ENCODE results near the gene CER1. TPM values are rescaled to one million over a fixed set of nuclear protein-coding genes. Genes with fewer than 3 reads are reported as not detected.

Gene CER1
- total and polyA plus RNA-seq, 10 of the 15 experiments (the other 5 are each of a cell fraction or from before 2014, with no cell fraction given), result not detected

GRCh38 chr9:14766299-14766698 lies 43.8 kb upstream of the CER1 start:
- ATAC-seq (no peak), DNase-seq (ENCODE audit: low read depth, low spot score) (no peak), FAIRE-seq (no peak)
- H3K27ac ChIP-seq (ENCODE audit: control insufficient read depth, insufficient read depth), result no peak overlapping the region
- H4K20me1 ChIP-seq (ENCODE audit: control insufficient read depth, insufficient read depth), result no peaks in the 10 kb centered on the region
- ChIA-PET POLR2A (no interaction called here), RAD21 (ENCODE audit: unreplicated experiment) (interaction anchor here (1.4 to 5.0 kb wide), 5 partner anchors 105 to 151 kb away, joined by 4 to 35 read pairs (median 6); no protein-coding TSS in a partner anchor), SMC1A (ENCODE audit: uncharacterized antibody, unreplicated experiment) (interaction anchor here (0.6 to 2.5 kb wide), 20 partner anchors 15 to 327 kb away, joined by 3 to 34 read pairs (median 4); no protein-coding TSS in a partner anchor), CTCF (interaction anchor here (0.7 to 10.2 kb wide), 16 partner anchors 10 to 1338 kb away, joined by 3 to 135 read pairs (median 4); partner anchors contain the start of gene ZDHHC21)
- no peak overlapping the region for H2AFZ ChIP-seq (ENCODE audit: control insufficient read depth, low read depth, low read length)
- no peak overlapping the region for H3K4me3 ChIP-seq
- H3K79me2 ChIP-seq (ENCODE audit: control insufficient read depth, insufficient read depth, low read length), result no peaks in the 10 kb centered on the region
- no peak for TF ChIP-seq RBBP5 (conservative IDR thresholded peaks at IDR 0.05)
- no peak for TF ChIP-seq EED (IDR thresholded peaks at IDR 0.05; ENCODE audit: low read depth)
- no peak for TF ChIP-seq HDGF (IDR thresholded peaks at IDR 0.05)
- no peak for TF ChIP-seq MYB (IDR thresholded peaks at IDR 0.05; ENCODE audit: borderline replicate concordance, low read depth, low read length)
- TF ChIP-seq HSF1 (IDR thresholded peaks at IDR 0.05; ENCODE audit: low read depth, low read length), result no peak
- no peak for TF ChIP-seq ZNF24 (IDR thresholded peaks at IDR 0.05)
- no TSS peak for BruUV-seq (replicated peaks)
- H3K36me3 ChIP-seq (ENCODE audit: control insufficient read depth in 2 of 2, insufficient read depth in 2 of 2, low read length in 1 of 2), result no peaks in the 10 kb centered on the region
- no peak overlapping the region for H3K4me2 ChIP-seq (ENCODE audit: control insufficient read depth, insufficient read depth)
- in situ Hi-C loops (cut with MboI) (no loop called here), intact Hi-C loops (cut with micrococcal nuclease; ENCODE audit: unreplicated experiment) (no loop called here)
- no peaks in the 10 kb centered on the region for H3K4me1 ChIP-seq (ENCODE audit: control insufficient read depth, insufficient read depth, low read length)
- no peaks in the 10 kb centered on the region for H3K27me3 ChIP-seq (replicated peaks in 1 of 2; ENCODE audit: control insufficient read depth in 2 of 2, insufficient read depth in 2 of 2, low read length in 1 of 2)
- H3K9ac ChIP-seq (ENCODE audit: control insufficient read depth, insufficient read depth, low read length), result no peak overlapping the region
- 49% methylated on average over 6 of the region's 6 CpGs for WGBS (ENCODE audit: insufficient coverage, insufficient replicate concordance, low lambda C conversion rate, missing lambda C conversion rate)
- H3K9me3 ChIP-seq (replicated peaks; ENCODE audit: control insufficient read depth, insufficient read depth, low read length), result no peaks in the 10 kb centered on the region

GRCh38 chr9:14761584-14761983 lies 39.1 kb upstream of the CER1 start:
- H3K4me1 ChIP-seq (ENCODE audit: control insufficient read depth, insufficient read depth, low read length), result no peaks in the 10 kb centered on the region
- TF ChIP-seq POLR2AphosphoS2 (IDR thresholded peaks at IDR 0.05; ENCODE audit: low read depth, low read length), result no peak
- no peak for TF ChIP-seq RB1 (IDR thresholded peaks at IDR 0.05; ENCODE audit: borderline replicate concordance)
- no peak for TF ChIP-seq STAT3 (IDR thresholded peaks at IDR 0.05; ENCODE audit: low read depth, low read length)
- TF ChIP-seq RAD51 (IDR thresholded peaks at IDR 0.05), result no peak
- in situ Hi-C loops (cut with MboI), result loop anchor here (5.0 kb wide), 2 partner anchors 149 to 294 kb away; no protein-coding TSS in a partner anchor
- ATAC-seq (no peak), FAIRE-seq (no peak), DNase-seq (ENCODE audit: low read depth, low spot score) (no peak)
- POLR2A ChIA-PET, result no interaction called here
- WGBS (ENCODE audit: insufficient coverage, insufficient replicate concordance, low lambda C conversion rate, missing lambda C conversion rate), result 12% methylated on average over 2 of the region's 2 CpGs
- BruUV-seq (replicated peaks), result no TSS peak
- no peaks in the 10 kb centered on the region for H4K20me1 ChIP-seq (ENCODE audit: control insufficient read depth, insufficient read depth)
- no peak overlapping the region for H3K9ac ChIP-seq (ENCODE audit: control insufficient read depth, insufficient read depth, low read length)
- H2AFZ ChIP-seq (ENCODE audit: control insufficient read depth, low read depth, low read length), result no peak overlapping the region
- no peak overlapping the region for H3K4me3 ChIP-seq
- no peaks in the 10 kb centered on the region for H3K79me2 ChIP-seq (ENCODE audit: control insufficient read depth, insufficient read depth, low read length)
- SMC1A ChIA-PET (ENCODE audit: uncharacterized antibody, unreplicated experiment), result no interaction called here
- RAD21 ChIA-PET (ENCODE audit: unreplicated experiment), result no interaction called here
- intact Hi-C loops (cut with micrococcal nuclease; ENCODE audit: unreplicated experiment), result no loop called here
- CTCF ChIA-PET, result interaction anchor here (1.5 kb wide), 1 partner anchor 144 kb away, joined by 5 read pairs; no protein-coding TSS in a partner anchor
- H3K27ac ChIP-seq (ENCODE audit: control insufficient read depth, insufficient read depth), result no peak overlapping the region
- no peaks in the 10 kb centered on the region for H3K36me3 ChIP-seq (ENCODE audit: control insufficient read depth in 2 of 2, insufficient read depth in 2 of 2, low read length in 1 of 2)
- H3K4me2 ChIP-seq (ENCODE audit: control insufficient read depth, insufficient read depth), result no peak overlapping the region
- no peaks in the 10 kb centered on the region for H3K9me3 ChIP-seq (replicated peaks; ENCODE audit: control insufficient read depth, insufficient read depth, low read length)
- H3K27me3 ChIP-seq (replicated peaks in 1 of 2; ENCODE audit: control insufficient read depth in 2 of 2, insufficient read depth in 2 of 2, low read length in 1 of 2), result no peaks in the 10 kb centered on the region; a peak in 1 of 4 replicates

Data from GM12878 (cell line).